Heart right ventricle (tissue), 16 donors: ENCODE results near the gene FRMD5. TPM values are rescaled to one million over a fixed set of nuclear protein-coding genes. Genes with fewer than 3 reads are reported as not detected.
"Not testable (repeated sequence)": the region's sequence is repeated elsewhere in the genome, so short reads cannot be mapped to it uniquely, and the experiment has no call there.

Experiments
- ATAC-seq, 8 donors: fragments of 200-7000 bp; cut with Tn5 transposase; one replicate each; pipeline ENCODE4 v1.9.1; 2020; ENCODE audit warnings: mild to moderate bottlenecking in 8 of 8, moderate library complexity in 8 of 8, moderate number of reproducible peaks in 1 of 8
- DNase-seq, 2 donors: peaks; one replicate each; pipeline ENCODE4 v3.0.0-alpha.2; 2020
- H3K27ac ChIP-seq, 10 donors: fragments of 200-600 bp; sonication (generic) in 2 of 10; one replicate each; pipeline versions ENCODE4 v1.5.0 to v1.8.0; 2020 to 2022; ENCODE audit warnings: mild to moderate bottlenecking in 3 of 10
- H3K27me3 ChIP-seq, 7 donors: fragments of 200-600 bp; one replicate each; pipeline ENCODE4 v1.8.0; 2021 to 2022; ENCODE audit warnings: mild to moderate bottlenecking in 2 of 7
- H3K36me3 ChIP-seq, 9 donors: fragments of 200-600 bp; sonication (generic) in 1 of 9; one replicate each; pipeline versions ENCODE4 v1.5.0 to v1.8.0; 2020 to 2022; ENCODE audit warnings: mild to moderate bottlenecking in 2 of 9
- H3K4me1 ChIP-seq, 9 donors: fragments of 200-600 bp; sonication (generic) in 1 of 9; one replicate each; pipeline versions ENCODE4 v1.5.0 to v1.8.0; 2020 to 2022; ENCODE audit warnings: mild to moderate bottlenecking in 4 of 9
- H3K4me3 ChIP-seq, 10 donors: fragments of 200-600 bp; sonication (generic) in 2 of 10; one replicate each; pipeline versions ENCODE4 v1.5.0 to v1.8.0; 2020 to 2022; ENCODE audit warnings: mild to moderate bottlenecking in 7 of 10, moderate library complexity in 2 of 10
- H3K9me3 ChIP-seq, 11 donors: fragments of 200-600 bp in 10 of 11; sonication (generic) in 2 of 11; one replicate each; pipeline versions ENCODE4 v1.5.0 to v1.8.0; 2013 to 2022; ENCODE audit warnings: mild to moderate bottlenecking in 2 of 11, control low read depth in 1 of 11, moderate library complexity in 1 of 11
- CTCF ChIP-seq, 9 donors: fragments of 200-600 bp; sonication (generic) in 2 of 9; IDR thresholded peaks; one replicate each; pipeline versions ENCODE4 v1.5.0 to v1.8.0; 2021 to 2022; ENCODE audit warnings: antibody characterized with exemption in 9 of 9, mild to moderate bottlenecking in 5 of 9, moderate library complexity in 1 of 9
- WGBS, 2 donors: extraction: QIAGEN DNeasy Blood & Tissue Kit; methylation state at CpG; one replicate each; pipeline ENCODE4 v1.1.7; 2013; ENCODE audit warnings: inconsistent platforms in 1 of 2; 5-methylcytosine and 5-hydroxymethylcytosine counted together
- intact Hi-C, 10 donors: fragments of 100-400 bp; cut with DNase I; formaldehyde crosslinking; loops; one replicate each; pipeline versions ENCODE4 v1.11.1 to v1.14.2; 2022
- polyA plus RNA-seq, 2 donors: library from polyadenylated mRNA; stranded (reverse); fragments of 200-250 nt; gene quantifications; one replicate each; pipeline ENCODE4 v1.2.3, GENCODE V29; 2013
- total RNA-seq, 10 donors: library from RNA; stranded (reverse); fragmentation: NEBNext Ultra II Directional in 3 of 10; extraction: Animal tissue kit (Norgen Biotek cat#: 25700) in 3 of 10; gene quantifications; one replicate each; pipeline versions ENCODE4 v1.2.1 to v1.2.4, GENCODE V29; 2021 to 2023
- donor health status: Arrhythmogenic right ventricular cardiomyopathy.
- donor health status: ischemic (EF 13 %, LVEDD 7.1; RV severe dilation, severe dysfunction).
- donor health status: healthy with polysubstance abuse.
- donor health status: DM: no; HTN: yes; CAD: no.
- donor health status: DM: no; HTN: no; CAD: no.
- donor health status: ischemic (EF 25% LVEDD 6.9; RV normal size, moderate dysfunction).
- donor health status: ischemic (EF 25% LVEDD 5.7; RV mildly dilated, moderate dysfunction).
- donor health status: healthy.
- donor health status: DM: yes; HTN: yes; CAD: no.
- donor health status: Ischemic cardiomyopathy.
- donor health status: ischemic (EF 35%, LVEDD 5.7; RV mildly dilated, moderate dysfunction).
- donor health status: nonischemic (EF 11% LVEDD 7.7; RV severe dilation, severe dysfunction).
- donor health status: DM: yes; HTN: yes; CAD: no.
- donor health status: PGD.
- donor health status: ischemic (EF 29% LVEDD 5.4; RV normal size, mild dysfunction).
- donor health status: nonischemic (EF 23%, LVEDD 6.1; RV moderate dilation, normal function).

FRMD5 gene
- total and polyA plus RNA-seq, 12 donors, result 7.2 to 86.3 (median 55.3) TPM

DNA sequence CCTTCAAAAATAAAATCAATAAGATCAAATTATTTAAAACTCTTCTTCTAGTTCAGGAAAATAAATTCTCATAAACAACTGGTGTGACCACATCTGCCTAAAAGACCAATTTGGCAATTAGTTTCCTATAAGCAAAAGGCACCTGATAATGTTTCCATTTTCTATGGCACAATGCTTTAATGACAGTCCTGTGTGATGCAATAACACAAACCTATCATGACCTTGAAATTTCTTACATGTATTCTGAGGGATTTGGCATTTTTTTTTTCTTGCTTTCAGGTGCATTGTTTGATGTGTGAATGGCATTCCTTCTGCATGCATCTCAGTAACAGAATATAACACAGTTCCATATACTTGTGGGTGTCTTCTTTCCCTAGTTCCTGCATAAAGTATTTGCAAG is 32.5 kb upstream of the FRMD5 start:
- H3K27me3 ChIP-seq, result peaks cover 0 to 6% (median 0%) of the 10 kb centered on the region in 7 donors
- no peak for DNase-seq
- no peak for TF ChIP-seq CTCF (IDR thresholded peaks at IDR 0.05)
- no peak for ATAC-seq
- H3K9me3 ChIP-seq, result peaks cover 0 to 6% (median 0%) of the 10 kb centered on the region in 11 donors
- intact Hi-C loops, result loop anchor here in 1 of 10 donors (10.0 kb wide), 1 partner anchor 323 kb away; no protein-coding TSS in a partner anchor
- H3K4me1 ChIP-seq, result no peaks in the 10 kb centered on the region
- H3K36me3 ChIP-seq, result no peaks in the 10 kb centered on the region
- no peak overlapping the region for H3K27ac ChIP-seq
- H3K4me3 ChIP-seq, result no peak overlapping the region

DNA sequence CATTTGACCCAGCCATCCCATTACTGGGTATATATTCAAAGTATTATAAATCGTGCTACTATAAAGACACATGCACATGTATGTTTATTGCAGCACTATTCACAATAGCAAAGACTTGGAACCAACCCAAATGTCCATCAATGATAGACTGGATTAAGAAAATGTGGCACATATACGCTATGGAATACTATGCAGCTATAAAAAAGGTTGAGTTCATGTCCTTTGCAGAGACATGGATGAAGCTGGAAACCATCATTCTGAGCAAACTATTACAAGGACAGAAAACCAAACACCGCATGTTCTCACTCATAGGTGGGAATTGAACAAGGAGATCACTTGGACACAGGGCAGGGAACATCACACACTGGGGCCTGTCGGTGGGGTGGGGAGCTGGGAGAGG is 31.9 kb upstream of the FRMD5 start:
- not testable (repeated sequence) for DNase-seq, H3K36me3 ChIP-seq, H3K4me1 ChIP-seq, H3K4me3 ChIP-seq, ATAC-seq, H3K9me3 ChIP-seq, H3K27me3 ChIP-seq, H3K27ac ChIP-seq
- 93 to 95% methylated on average over 4 of the region's 4 CpGs for WGBS, 2 donors
- intact Hi-C loops, result loop anchor here in 1 of 10 donors (10.0 kb wide), 1 partner anchor 322 kb away; no protein-coding TSS in a partner anchor

DNA sequence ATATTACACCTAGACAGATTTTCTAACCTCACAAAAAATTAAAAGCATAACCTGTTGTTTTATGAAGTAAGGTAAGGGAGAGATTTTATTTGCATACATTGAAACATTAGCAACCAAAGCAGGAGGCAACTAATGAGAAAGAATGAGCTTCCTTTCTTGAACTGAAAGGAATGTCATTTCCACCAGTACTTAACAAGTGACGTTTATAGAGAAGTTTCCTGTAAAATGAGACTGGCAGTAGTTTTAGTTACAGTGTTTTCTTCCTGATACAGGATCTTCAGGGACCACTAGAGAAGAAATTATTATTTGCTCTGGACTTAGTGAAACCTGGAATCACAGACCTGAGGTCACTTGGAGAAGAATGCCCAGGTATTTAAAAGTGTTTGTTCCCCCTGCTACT is 27.4 kb upstream of the FRMD5 start:
- Histone ChIP-seq H3K36me3 (no peaks in the 10 kb centered on the region), H3K9me3 (peaks cover 0 to 6% (median 0%) of the 10 kb centered on the region in 11 donors), H3K4me3 (no peak overlapping the region), H3K4me1 (no peaks in the 10 kb centered on the region), H3K27me3 (peaks cover 0 to 6% (median 0%) of the 10 kb centered on the region in 7 donors), H3K27ac (no peak overlapping the region)
- ATAC-seq, result no peak
- TF ChIP-seq CTCF (IDR thresholded peaks at IDR 0.05), result no peak
- 45 to 56% methylated on average over 1 of the region's 1 CpG for WGBS, 2 donors
- intact Hi-C loops, result loop anchor here in 2 of 10 donors (5.0 to 10.0 kb wide), 2 partner anchors 150 to 318 kb away; no protein-coding TSS in a partner anchor
- DNase-seq, result no peak

DNA sequence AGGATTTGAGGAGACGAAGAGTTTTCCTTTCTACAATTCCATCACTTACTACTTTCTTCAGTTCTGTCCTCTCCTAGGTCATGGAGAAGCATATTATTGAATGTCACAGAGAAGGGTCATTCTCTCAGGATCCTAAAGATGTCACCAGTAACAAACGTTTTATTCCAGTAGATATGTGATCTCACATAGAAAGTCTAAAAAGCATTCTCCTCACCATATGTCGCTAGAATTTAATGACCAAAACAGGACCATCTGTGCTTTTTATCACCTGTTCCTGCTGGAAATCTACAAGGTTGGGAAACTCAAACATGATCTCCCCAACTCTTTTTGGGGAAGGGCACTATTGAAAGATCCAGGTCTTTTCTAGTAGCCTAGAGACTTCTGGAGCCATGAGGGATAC is 24.0 kb upstream of the FRMD5 start:
- no peak for TF ChIP-seq CTCF (IDR thresholded peaks at IDR 0.05)
- DNase-seq (no peak), ATAC-seq (no peak)
- H3K4me3 ChIP-seq, result no peak overlapping the region
- no peaks in the 10 kb centered on the region for H3K36me3 ChIP-seq
- no peaks in the 10 kb centered on the region for H3K9me3 ChIP-seq
- peaks cover 0 to 3% (median 0%) of the 10 kb centered on the region in 7 donors for H3K27me3 ChIP-seq
- no peak overlapping the region for H3K27ac ChIP-seq
- 61 to 76% methylated on average over 3 of the region's 3 CpGs for WGBS, 2 donors
- intact Hi-C loops, result loop anchor here in 8 of 10 donors (5.0 to 10.0 kb wide), 5 partner anchors 154 to 344 kb away; no protein-coding TSS in a partner anchor
- no peaks in the 10 kb centered on the region for H3K4me1 ChIP-seq

- 57 to 68% methylated on average over 1 of the region's 1 CpG for WGBS, 2 donors
- intact Hi-C loops, result loop anchor here in 8 of 10 donors (5.0 to 10.0 kb wide), 5 partner anchors 152 to 342 kb away; no protein-coding TSS in a partner anchor
These were observed 21.9 kb upstream of the FRMD5 start for GRCh38 chr15:44216958-44217357.

More at GRCh38 chr15:44216958-44217357, 21.9 kb upstream of the FRMD5 start:
- ATAC-seq (no peak), DNase-seq (no peak)
- Histone ChIP-seq H3K4me3 (no peak overlapping the region), H3K4me1 (no peaks in the 10 kb centered on the region), H3K9me3 (no peaks in the 10 kb centered on the region), H3K27me3 (peaks cover 0 to 10% (median 1%) of the 10 kb centered on the region in 7 donors), H3K27ac (no peak overlapping the region), H3K36me3 (no peaks in the 10 kb centered on the region)
- TF ChIP-seq CTCF (IDR thresholded peaks at IDR 0.05), result no peak
